ENCODE data around the gene BRD9.

DNA sequence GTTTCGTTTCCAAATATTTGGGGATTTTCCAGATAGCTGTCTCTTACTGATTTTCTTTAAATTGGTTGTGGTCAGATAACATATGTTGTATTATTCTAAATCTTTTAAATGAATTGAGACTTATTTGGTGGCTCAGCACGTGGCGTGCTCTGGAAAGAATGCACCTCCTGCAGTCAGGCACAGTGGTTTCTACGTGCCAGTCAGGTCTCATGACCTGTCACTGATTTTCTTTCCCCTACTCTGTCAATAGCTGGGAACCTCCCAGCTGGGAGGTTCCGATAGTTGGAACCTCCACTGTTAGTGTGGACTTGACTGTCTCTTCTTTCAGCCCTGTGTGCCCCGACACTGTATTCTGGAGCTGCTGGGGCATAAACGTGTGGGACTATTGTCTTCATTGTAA, 27.7 kb upstream of the BRD9 start:
- TF ChIP-seq, protein P1, sequence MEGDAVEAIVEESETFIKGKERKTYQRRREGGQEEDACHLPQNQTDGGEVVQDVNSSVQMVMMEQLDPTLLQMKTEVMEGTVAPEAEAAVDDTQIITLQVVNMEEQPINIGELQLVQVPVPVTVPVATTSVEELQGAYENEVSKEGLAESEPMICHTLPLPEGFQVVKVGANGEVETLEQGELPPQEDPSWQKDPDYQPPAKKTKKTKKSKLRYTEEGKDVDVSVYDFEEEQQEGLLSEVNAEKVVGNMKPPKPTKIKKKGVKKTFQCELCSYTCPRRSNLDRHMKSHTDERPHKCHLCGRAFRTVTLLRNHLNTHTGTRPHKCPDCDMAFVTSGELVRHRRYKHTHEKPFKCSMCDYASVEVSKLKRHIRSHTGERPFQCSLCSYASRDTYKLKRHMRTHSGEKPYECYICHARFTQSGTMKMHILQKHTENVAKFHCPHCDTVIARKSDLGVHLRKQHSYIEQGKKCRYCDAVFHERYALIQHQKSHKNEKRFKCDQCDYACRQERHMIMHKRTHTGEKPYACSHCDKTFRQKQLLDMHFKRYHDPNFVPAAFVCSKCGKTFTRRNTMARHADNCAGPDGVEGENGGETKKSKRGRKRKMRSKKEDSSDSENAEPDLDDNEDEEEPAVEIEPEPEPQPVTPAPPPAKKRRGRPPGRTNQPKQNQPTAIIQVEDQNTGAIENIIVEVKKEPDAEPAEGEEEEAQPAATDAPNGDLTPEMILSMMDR (optimal IDR thresholded peaks at IDR 0.05 in 1 of 3, IDR thresholded peaks at IDR 0.05 in 1 of 3, conservative IDR thresholded peaks at IDR 0.05 in 1 of 3; ENCODE audit: extremely low read depth in 1 of 3, insufficient read depth in 2 of 3, low read length in 3 of 3) = no peak
- TF ChIP-seq EZH2 (IDR thresholded peaks at IDR 0.05; ENCODE audit: low read length) = no peak
